ENCODE results near the gene METAP1D. TPM values are rescaled to one million over a fixed set of nuclear protein-coding genes. Genes with fewer than 3 reads are reported as not detected.
A peak's percentile ranks its signal among the peaks of the same experiment; 100 is the strongest.

METAP1D gene
- polyA plus RNA-seq, 2 of the 4 experiments (the other 2 are of a cell fraction), result 7.3 to 13.3 TPM

DNA sequence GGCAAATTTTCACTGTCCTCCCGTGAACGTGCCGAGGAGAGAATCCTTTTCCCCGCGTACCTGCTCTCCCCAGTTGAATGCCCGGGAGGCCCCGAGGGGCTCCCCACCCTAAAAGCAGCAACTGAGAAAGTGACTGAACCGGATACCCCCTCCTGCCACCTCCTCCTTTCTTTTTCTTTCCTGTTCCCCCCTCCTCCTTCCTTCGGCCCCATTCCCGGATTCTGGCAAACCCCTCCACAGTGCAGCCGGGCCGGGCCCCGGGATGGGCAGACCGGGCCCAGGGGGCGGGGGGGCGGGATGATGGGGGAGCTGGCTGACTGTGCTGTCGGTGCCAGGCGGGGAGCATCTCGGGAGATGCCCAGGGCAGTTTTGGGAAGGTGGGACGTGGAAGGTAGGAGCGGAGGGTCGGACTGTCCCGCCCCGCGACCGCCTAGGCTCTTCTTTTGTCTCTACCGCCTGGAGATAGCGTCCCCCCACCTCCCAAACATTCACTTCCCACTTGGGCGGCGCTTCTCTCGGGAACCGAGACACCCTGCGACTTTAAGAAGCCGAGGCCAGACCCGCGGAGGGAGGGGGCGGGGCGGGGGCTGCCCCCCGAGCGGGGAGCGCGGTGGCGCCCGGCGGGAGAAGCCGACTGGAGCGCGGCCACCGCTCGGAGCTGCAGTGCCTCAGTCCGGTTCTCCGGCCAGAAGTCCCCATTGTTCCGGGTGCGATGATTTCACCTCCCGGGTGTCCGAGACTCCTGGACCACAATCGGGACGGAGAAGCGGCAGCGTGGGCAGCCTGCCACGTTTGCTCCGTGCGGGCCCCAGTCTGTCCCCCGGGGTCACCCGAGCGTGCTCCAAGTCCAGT, 94.8 kb downstream of the METAP1D start:
- TF ChIP-seq HDAC2 (IDR thresholded peaks at IDR 0.05) (no peak), GATA3 (IDR thresholded peaks at IDR 0.05; ENCODE audit: borderline replicate concordance) (no peak), JUN (IDR thresholded peaks at IDR 0.05) (peak in 1 of 2 experiments; percentile 45; a peak in 1 of 5 replicates), RNF2 (IDR thresholded peaks at IDR 0.05; ENCODE audit: borderline replicate concordance, low read depth) (no peak), RAD21 (conservative IDR thresholded peaks at IDR 0.05 in 1 of 2, IDR thresholded peaks at IDR 0.05 in 1 of 2) (no peak), CBX8 (IDR thresholded peaks at IDR 0.05) (no peak), ZSCAN20 (CRISPR knock-in tag; IDR thresholded peaks at IDR 0.05) (no peak), HEYL (CRISPR knock-in tag; IDR thresholded peaks at IDR 0.05) (no peak), POLR2A (IDR thresholded peaks at IDR 0.05; ENCODE audit: low read length) (peak; percentile 64; the same call in 1 of the 2 replicates)
- TF ChIP-seq, protein P1, sequence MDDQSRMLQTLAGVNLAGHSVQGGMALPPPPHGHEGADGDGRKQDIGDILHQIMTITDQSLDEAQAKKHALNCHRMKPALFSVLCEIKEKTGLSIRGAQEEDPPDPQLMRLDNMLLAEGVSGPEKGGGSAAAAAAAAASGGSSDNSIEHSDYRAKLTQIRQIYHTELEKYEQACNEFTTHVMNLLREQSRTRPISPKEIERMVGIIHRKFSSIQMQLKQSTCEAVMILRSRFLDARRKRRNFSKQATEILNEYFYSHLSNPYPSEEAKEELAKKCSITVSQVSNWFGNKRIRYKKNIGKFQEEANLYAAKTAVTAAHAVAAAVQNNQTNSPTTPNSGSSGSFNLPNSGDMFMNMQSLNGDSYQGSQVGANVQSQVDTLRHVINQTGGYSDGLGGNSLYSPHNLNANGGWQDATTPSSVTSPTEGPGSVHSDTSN (IDR thresholded peaks at IDR 0.05), result no peak; the same call in 1 of the 2 replicates
- TF ChIP-seq, protein P2, sequence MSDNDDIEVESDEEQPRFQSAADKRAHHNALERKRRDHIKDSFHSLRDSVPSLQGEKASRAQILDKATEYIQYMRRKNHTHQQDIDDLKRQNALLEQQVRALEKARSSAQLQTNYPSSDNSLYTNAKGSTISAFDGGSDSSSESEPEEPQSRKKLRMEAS (IDR thresholded peaks at IDR 0.05), result peak; percentile 50; the same call in 1 of the 2 replicates
- TF ChIP-seq, protein P3, sequence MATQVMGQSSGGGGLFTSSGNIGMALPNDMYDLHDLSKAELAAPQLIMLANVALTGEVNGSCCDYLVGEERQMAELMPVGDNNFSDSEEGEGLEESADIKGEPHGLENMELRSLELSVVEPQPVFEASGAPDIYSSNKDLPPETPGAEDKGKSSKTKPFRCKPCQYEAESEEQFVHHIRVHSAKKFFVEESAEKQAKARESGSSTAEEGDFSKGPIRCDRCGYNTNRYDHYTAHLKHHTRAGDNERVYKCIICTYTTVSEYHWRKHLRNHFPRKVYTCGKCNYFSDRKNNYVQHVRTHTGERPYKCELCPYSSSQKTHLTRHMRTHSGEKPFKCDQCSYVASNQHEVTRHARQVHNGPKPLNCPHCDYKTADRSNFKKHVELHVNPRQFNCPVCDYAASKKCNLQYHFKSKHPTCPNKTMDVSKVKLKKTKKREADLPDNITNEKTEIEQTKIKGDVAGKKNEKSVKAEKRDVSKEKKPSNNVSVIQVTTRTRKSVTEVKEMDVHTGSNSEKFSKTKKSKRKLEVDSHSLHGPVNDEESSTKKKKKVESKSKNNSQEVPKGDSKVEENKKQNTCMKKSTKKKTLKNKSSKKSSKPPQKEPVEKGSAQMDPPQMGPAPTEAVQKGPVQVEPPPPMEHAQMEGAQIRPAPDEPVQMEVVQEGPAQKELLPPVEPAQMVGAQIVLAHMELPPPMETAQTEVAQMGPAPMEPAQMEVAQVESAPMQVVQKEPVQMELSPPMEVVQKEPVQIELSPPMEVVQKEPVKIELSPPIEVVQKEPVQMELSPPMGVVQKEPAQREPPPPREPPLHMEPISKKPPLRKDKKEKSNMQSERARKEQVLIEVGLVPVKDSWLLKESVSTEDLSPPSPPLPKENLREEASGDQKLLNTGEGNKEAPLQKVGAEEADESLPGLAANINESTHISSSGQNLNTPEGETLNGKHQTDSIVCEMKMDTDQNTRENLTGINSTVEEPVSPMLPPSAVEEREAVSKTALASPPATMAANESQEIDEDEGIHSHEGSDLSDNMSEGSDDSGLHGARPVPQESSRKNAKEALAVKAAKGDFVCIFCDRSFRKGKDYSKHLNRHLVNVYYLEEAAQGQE (IDR thresholded peaks at IDR 0.05), result no peak
- TF ChIP-seq, protein P4, sequence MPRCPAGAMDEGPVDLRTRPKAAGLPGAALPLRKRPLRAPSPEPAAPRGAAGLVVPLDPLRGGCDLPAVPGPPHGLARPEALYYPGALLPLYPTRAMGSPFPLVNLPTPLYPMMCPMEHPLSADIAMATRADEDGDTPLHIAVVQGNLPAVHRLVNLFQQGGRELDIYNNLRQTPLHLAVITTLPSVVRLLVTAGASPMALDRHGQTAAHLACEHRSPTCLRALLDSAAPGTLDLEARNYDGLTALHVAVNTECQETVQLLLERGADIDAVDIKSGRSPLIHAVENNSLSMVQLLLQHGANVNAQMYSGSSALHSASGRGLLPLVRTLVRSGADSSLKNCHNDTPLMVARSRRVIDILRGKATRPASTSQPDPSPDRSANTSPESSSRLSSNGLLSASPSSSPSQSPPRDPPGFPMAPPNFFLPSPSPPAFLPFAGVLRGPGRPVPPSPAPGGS (IDR thresholded peaks at IDR 0.05), result peak; percentile 72; the same call in 2 of the 3 replicates
- TF ChIP-seq, protein P5, sequence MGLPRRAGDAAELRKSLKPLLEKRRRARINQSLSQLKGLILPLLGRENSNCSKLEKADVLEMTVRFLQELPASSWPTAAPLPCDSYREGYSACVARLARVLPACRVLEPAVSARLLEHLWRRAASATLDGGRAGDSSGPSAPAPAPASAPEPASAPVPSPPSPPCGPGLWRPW (IDR thresholded peaks at IDR 0.05), result no peak
- FAIRE-seq (no peak), ATAC-seq (peak; percentile 23 to 55), DNase-seq (ENCODE audit: low read depth in 1 of 2, low spot score in 1 of 2) (peak; percentile 43 to 45)
- Histone ChIP-seq H3K4me3 (peak overlapping the region; percentile 71), H3K9me3 (no peaks in the 10 kb centered on the region), H3K27ac (peak overlapping the region; percentile 88 to 98), H3K4me2 (peak overlapping the region; percentile 89), H3K4me1 (peaks cover 24% of the 10 kb centered on the region)
- ChIA-PET CTCF (interaction anchor here (0.7 to 1.7 kb wide), 4 partner anchors 7 to 368 kb away, joined by 3 to 8 read pairs (median 4); no protein-coding TSS in a partner anchor), POLR2A (interaction anchor here (0.7 to 2.7 kb wide), 3 partner anchors 9 to 537 kb away, joined by 5 to 23 read pairs (median 9); partner anchors contain the start of gene DLX1)
- WGBS (ENCODE audit: missing lambda C conversion rate), result 16% methylated on average over 37 of the region's 66 CpGs

DNA sequence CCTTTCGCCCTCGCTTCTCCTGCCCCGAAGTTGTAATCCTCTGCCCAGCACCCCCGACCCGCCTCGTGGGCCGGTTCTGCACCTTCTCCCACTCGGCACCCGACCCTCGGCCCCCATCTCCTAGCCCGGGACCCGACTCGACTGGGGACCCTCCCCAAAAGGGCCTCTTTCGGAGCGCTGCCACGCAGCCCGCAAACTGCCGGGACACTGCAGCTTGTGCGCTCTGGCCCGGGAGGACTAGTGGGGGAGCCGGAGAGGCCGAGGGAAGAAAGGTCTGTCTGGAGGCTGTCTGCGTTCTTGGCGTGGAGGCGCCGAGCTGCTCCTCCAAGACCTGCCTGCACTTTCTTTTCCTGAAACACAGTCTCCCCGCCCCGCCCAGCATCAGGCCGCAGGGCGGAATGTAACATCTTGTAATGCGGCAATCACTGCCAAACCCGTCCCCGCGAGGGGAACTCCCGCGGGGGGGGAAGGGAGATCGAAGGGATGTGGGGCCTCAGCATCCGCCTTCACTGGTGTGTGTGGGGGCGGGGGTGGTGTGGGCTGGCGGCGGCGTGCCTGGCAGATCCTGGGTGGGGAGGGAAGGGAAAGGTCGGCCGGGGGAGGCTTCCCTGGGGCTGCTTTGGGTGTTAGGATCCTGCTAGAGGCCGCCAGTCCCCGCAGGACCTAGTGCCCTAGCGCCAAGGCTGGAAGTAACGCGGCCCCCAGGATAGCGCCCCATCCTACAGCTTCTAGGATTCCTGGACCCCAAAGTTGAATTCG, 95.6 kb downstream of the METAP1D start:
- H3K9me3 ChIP-seq, result no peaks in the 10 kb centered on the region
- H3K27ac ChIP-seq, result peak overlapping the region; percentile 88 to 98
- no peak for TF ChIP-seq RFX5 (IDR thresholded peaks at IDR 0.05)
- TF ChIP-seq HEYL (CRISPR knock-in tag; IDR thresholded peaks at IDR 0.05), result no peak
- TF ChIP-seq JUN (IDR thresholded peaks at IDR 0.05), result 0 out of 5 replicates have a peak, but pooled peaks of 1 of the 2 experiments have one; percentile 25
- no peak for TF ChIP-seq EHF (CRISPR knock-in tag; IDR thresholded peaks at IDR 0.05)
- TF ChIP-seq, protein P6, sequence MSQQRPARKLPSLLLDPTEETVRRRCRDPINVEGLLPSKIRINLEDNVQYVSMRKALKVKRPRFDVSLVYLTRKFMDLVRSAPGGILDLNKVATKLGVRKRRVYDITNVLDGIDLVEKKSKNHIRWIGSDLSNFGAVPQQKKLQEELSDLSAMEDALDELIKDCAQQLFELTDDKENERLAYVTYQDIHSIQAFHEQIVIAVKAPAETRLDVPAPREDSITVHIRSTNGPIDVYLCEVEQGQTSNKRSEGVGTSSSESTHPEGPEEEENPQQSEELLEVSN (IDR thresholded peaks at IDR 0.05; ENCODE audit: borderline replicate concordance, low read depth), result no peak; the same call in 1 of the 2 replicates
- TF ChIP-seq GATA3 (IDR thresholded peaks at IDR 0.05; ENCODE audit: borderline replicate concordance), result no peak
- TF ChIP-seq, protein P2 (IDR thresholded peaks at IDR 0.05), result peak; percentile 37
- no peak for TF ChIP-seq EHMT2 (IDR thresholded peaks at IDR 0.05; ENCODE audit: low read depth)
- TF ChIP-seq POLR2A (IDR thresholded peaks at IDR 0.05; ENCODE audit: low read length), result peak; percentile 46
- WGBS (ENCODE audit: missing lambda C conversion rate), result 31% methylated on average over 19 of the region's 51 CpGs
- peak; percentile 44 to 77 for ATAC-seq
- H3K4me3 ChIP-seq, result peak overlapping the region; percentile 71
- peak; percentile 62 to 74 for DNase-seq (ENCODE audit: low read depth in 1 of 2, low spot score in 1 of 2)
- ChIA-PET POLR2A (interaction anchor here (0.7 to 2.7 kb wide), 3 partner anchors 10 to 538 kb away, joined by 5 to 23 read pairs (median 9); partner anchors contain the start of gene DLX1), CTCF (interaction anchor here (0.7 to 1.7 kb wide), 5 partner anchors 8 to 371 kb away, joined by 3 to 8 read pairs (median 3); no protein-coding TSS in a partner anchor)
- peak overlapping the region; percentile 89 for H3K4me2 ChIP-seq
- no peak for FAIRE-seq
- peaks cover 30% of the 10 kb centered on the region for H3K4me1 ChIP-seq
